IMR-90 (cell line): ENCODE measurements around the gene OLFM4. TPM values are rescaled to one million over a fixed set of nuclear protein-coding genes. Genes with fewer than 3 reads are reported as not detected.

Experiments
- ATAC-seq: fragments of 200-7000 bp; cut with Tn5 transposase; 2 replicates; pipeline ENCODE4 v1.9.1; 2020; ENCODE audit warnings: low read depth, mild to moderate bottlenecking, moderate library complexity
- BruUV-seq: library from RNA; stranded (reverse); fragments of 400-500 nt; replicated peaks from 2 replicates; lab custom pipeline; 2021; lab: Mats Ljungman, UMichigan
- CTCF ChIA-PET: fragments of 300-600 bp; formaldehyde crosslinking; extraction: SDS; loops from one replicate; lab custom pipeline; 2021; ENCODE audit warnings: antibody characterized with exemption; lab: Yijun Ruan, JAX
- POLR2A ChIA-PET: fragments of 300-600 bp; sonication (Branson Sonifier 250); formaldehyde crosslinking; loops from one replicate; lab custom pipeline; 2022; ENCODE audit warnings: antibody characterized with exemption; ENCODE audit not compliant: unreplicated experiment; lab: Charles Lee
- DNase-seq: peaks from one replicate; pipeline ENCODE4 v3.0.0; 2013
- H2AFZ ChIP-seq: replicated peaks from 2 replicates; pipeline ENCODE3; 2013; ENCODE audit warnings: low read length, mild to moderate bottlenecking; ENCODE audit not compliant: poor library complexity
- H2AK5ac ChIP-seq: 2 replicates; pipeline ENCODE4 v1.6.1; 2013; ENCODE audit warnings: low read depth, low read length, inconsistent platforms
- H2AK9ac ChIP-seq: replicated peaks from 2 replicates; pipeline ENCODE3; 2013; ENCODE audit warnings: mild to moderate bottlenecking, low read depth, low read length, moderate library complexity; ENCODE audit not compliant: poor library complexity
- H2BK120ac ChIP-seq: 2 replicates; pipeline ENCODE4 v1.6.1; 2013; ENCODE audit warnings: low read depth, low read length, inconsistent platforms
- H2BK15ac ChIP-seq: 3 replicates; pipeline ENCODE4 v1.6.1; 2013; ENCODE audit warnings: low read depth, low read length, inconsistent platforms
- H2BK20ac ChIP-seq: 2 replicates; pipeline ENCODE4 v1.6.1; 2013; ENCODE audit warnings: low read depth, mild to moderate bottlenecking, inconsistent platforms, low read length, moderate library complexity
- H2BK5ac ChIP-seq: 2 replicates; pipeline ENCODE4 v1.6.1; 2013; ENCODE audit warnings: mild to moderate bottlenecking, low read depth, low read length, inconsistent platforms; ENCODE audit not compliant: poor library complexity, severe bottlenecking
- H3K14ac ChIP-seq: replicated peaks from 2 replicates; pipeline ENCODE4 v1.6.1; 2013; ENCODE audit warnings: low read depth, low read length, inconsistent platforms
- H3K18ac ChIP-seq: 2 replicates; pipeline ENCODE4 v1.6.1; 2013; ENCODE audit warnings: low read depth, low read length, control low read depth
- H3K23ac ChIP-seq: 2 replicates; pipeline ENCODE4 v1.6.1; 2013; ENCODE audit warnings: low read depth, low read length, inconsistent platforms
- H3K27ac ChIP-seq: 2 replicates; pipeline ENCODE4 v1.5.1; 2013; ENCODE audit warnings: mild to moderate bottlenecking, control low read depth, low read length; ENCODE audit not compliant: insufficient read depth
- H3K27me3 ChIP-seq: 2 replicates; pipeline ENCODE4 v1.6.1; 2013; ENCODE audit warnings: low read length; ENCODE audit not compliant: control insufficient read depth, insufficient read depth
- H3K36me3 ChIP-seq: 2 replicates; pipeline ENCODE4 v1.6.1; 2013; ENCODE audit warnings: low read length, mixed read lengths; ENCODE audit not compliant: control insufficient read depth, insufficient read depth
- H3K4ac ChIP-seq: 2 replicates; pipeline ENCODE4 v1.6.1; 2013; ENCODE audit warnings: low read depth, low read length, inconsistent platforms
- H3K4me1 ChIP-seq: 2 replicates; pipeline ENCODE4 v1.6.1; 2013; ENCODE audit warnings: low read length, mixed read lengths; ENCODE audit not compliant: control insufficient read depth, insufficient read depth
- H3K4me2 ChIP-seq: 2 replicates; pipeline ENCODE4 v1.6.1; 2013; ENCODE audit warnings: low read depth, mild to moderate bottlenecking, control low read depth, low read length, moderate library complexity
- H3K4me3 ChIP-seq: 2 replicates; pipeline ENCODE4 v1.5.1; 2013; ENCODE audit warnings: low read depth, mild to moderate bottlenecking, control low read depth, low read length, moderate library complexity; ENCODE audit not compliant: insufficient read depth
- H3K56ac ChIP-seq: 2 replicates; pipeline ENCODE4 v1.6.1; 2013; ENCODE audit warnings: low read length, inconsistent platforms; ENCODE audit not compliant: insufficient read depth; ENCODE audit errors: extremely low read depth
- H3K79me1 ChIP-seq, 2 experiments: 2 replicates each; pipeline ENCODE4 v1.6.1; 2013; ENCODE audit warnings: low read length in 2 of 2, inconsistent platforms in 1 of 2, low read depth in 1 of 2
- H3K9ac ChIP-seq: 2 replicates; pipeline ENCODE4 v1.6.1; 2013; ENCODE audit warnings: low read depth, low read length, control low read depth
- H3K9me1 ChIP-seq: 2 replicates; pipeline ENCODE4 v1.6.1; 2013; ENCODE audit warnings: low read length, inconsistent platforms; ENCODE audit not compliant: insufficient read depth
- H3K9me3 ChIP-seq: 2 replicates; pipeline ENCODE4 v1.6.1; 2013; ENCODE audit warnings: low read length; ENCODE audit not compliant: control insufficient read depth, insufficient read depth
- H4K20me1 ChIP-seq: 2 replicates; pipeline ENCODE4 v1.6.1; 2013; ENCODE audit warnings: low read length, inconsistent platforms; ENCODE audit not compliant: insufficient read depth
- H4K5ac ChIP-seq: 2 replicates; pipeline ENCODE4 v1.6.1; 2013; ENCODE audit warnings: mild to moderate bottlenecking, low read depth, low read length, control low read depth
- H4K8ac ChIP-seq, 2 experiments: 2 replicates each; pipeline ENCODE4 v1.6.1; 2013; ENCODE audit warnings: low read depth in 2 of 2, low read length in 2 of 2, control low read depth in 1 of 2, inconsistent platforms in 1 of 2
- H4K91ac ChIP-seq: 2 replicates; pipeline ENCODE4 v1.6.1; 2013; ENCODE audit warnings: low read depth, low read length, inconsistent platforms; ENCODE audit not compliant: insufficient read depth
- BHLHE40 ChIP-seq: fragments of 150-350 bp; IDR thresholded peaks from 2 replicates; pipeline ENCODE4 v1.6.1; 2016; ENCODE audit warnings: mild to moderate bottlenecking, low read depth, low read length
- CEBPB ChIP-seq: IDR thresholded peaks from 2 replicates; pipeline ENCODE4 v1.6.1; 2012; ENCODE audit warnings: low read depth, low read length, improper control_type of control experiment
- CHD1 ChIP-seq: IDR thresholded peaks from 2 replicates; pipeline ENCODE4 v1.6.1; 2012; ENCODE audit warnings: low read depth, low read length, improper control_type of control experiment
- FOS ChIP-seq: fragments of 150-350 bp; IDR thresholded peaks from 2 replicates; pipeline ENCODE4 v1.6.1; 2016; ENCODE audit warnings: low read depth, low read length
- MAFK ChIP-seq: IDR thresholded peaks from 2 replicates; pipeline ENCODE4 v1.6.1; 2012; ENCODE audit warnings: low read depth, low read length, improper control_type of control experiment
- MAZ ChIP-seq: IDR thresholded peaks from 2 replicates; pipeline ENCODE4 v1.6.1; 2012; ENCODE audit warnings: low read depth, mild to moderate bottlenecking, low read length, improper control_type of control experiment, moderate library complexity, borderline replicate concordance
- MXI1 ChIP-seq: IDR thresholded peaks from 2 replicates; pipeline ENCODE4 v1.6.1; 2012; ENCODE audit warnings: low read depth, mild to moderate bottlenecking, low read length, moderate library complexity, borderline replicate concordance
- NFE2L2 ChIP-seq: fragments of 150-350 bp; IDR thresholded peaks from 2 replicates; pipeline ENCODE4 v1.6.1; 2016; ENCODE audit warnings: low read depth, mild to moderate bottlenecking, low read length
- POLR2A ChIP-seq: IDR thresholded peaks from 2 replicates; pipeline ENCODE4 v1.6.1; 2012; ENCODE audit warnings: mild to moderate bottlenecking, low read depth, low read length
- RAD21 ChIP-seq: IDR thresholded peaks from 2 replicates; pipeline ENCODE4 v1.6.1; 2012; ENCODE audit warnings: low read length, improper control_type of control experiment
- RCOR1 ChIP-seq: IDR thresholded peaks from 2 replicates; pipeline ENCODE4 v1.6.1; 2012; ENCODE audit warnings: mild to moderate bottlenecking, low read length, improper control_type of control experiment; ENCODE audit not compliant: insufficient replicate concordance
- RFX5 ChIP-seq: IDR thresholded peaks from 2 replicates; pipeline ENCODE4 v1.8.0; 2012; ENCODE audit warnings: low read depth, mild to moderate bottlenecking, low read length, moderate library complexity
- SMC3 ChIP-seq: fragments of 150-350 bp; IDR thresholded peaks from 2 replicates; pipeline ENCODE4 v1.6.1; 2016; ENCODE audit warnings: low read depth, mild to moderate bottlenecking, antibody characterized with exemption, low read length, moderate library complexity
- WGBS, 2 experiments: methylation state at CpG; one replicate each; pipeline versions ENCODE4 v1.1.5 to v1.1.7; 2013; ENCODE audit warnings: missing lambda C conversion rate in 2 of 2; ENCODE audit not compliant: insufficient read length in 1 of 2; ENCODE audit errors: extremely low coverage in 2 of 2; 5-methylcytosine and 5-hydroxymethylcytosine counted together
- dilution Hi-C: fragments of 300-500 bp; cut with HindIII; formaldehyde crosslinking; loops from one replicate; pipeline ENCODE4 v1.14.3; 2018; ENCODE audit warnings: low sequenced_read_pairs; ENCODE audit not compliant: unreplicated experiment
- in situ Hi-C: fragments of 300-500 bp; cut with MboI; formaldehyde crosslinking; loops from 3 replicates; pipeline ENCODE4 v1.14.3; 2019; ENCODE audit warnings: low sequenced_read_pairs, inconsistent platforms, mixed read lengths
- intact Hi-C: fragments of 100-400 bp; cut with micrococcal nuclease; formaldehyde crosslinking; loops from 2 replicates; pipeline ENCODE4 v1.10.0; 2022
- polyA plus RNA-seq, 3 experiments: library from polyadenylated mRNA; depleted of rRNA; stranded (reverse); fragments of >200 nt; gene quantifications; 2 replicates each; pipeline ENCODE4 v1.2.3, GENCODE V29; 2012; ENCODE audit warnings: low replicate concordance in 1 of 3
- total RNA-seq: library from RNA; depleted of rRNA; stranded (reverse); fragments of >200 nt; gene quantifications from 2 replicates; pipeline ENCODE4 v1.2.3, GENCODE V29; 2012
- TF ChIP-seq, protein P1 (sequence below): fragments of 150-350 bp; IDR thresholded peaks from 2 replicates; pipeline ENCODE4 v1.6.1; 2016; ENCODE audit warnings: low read depth, mild to moderate bottlenecking, low read length, moderate library complexity, borderline replicate concordance
- TF ChIP-seq, protein P2 (sequence below): fragments of 150-350 bp; IDR thresholded peaks from 2 replicates; pipeline ENCODE4 v1.6.1; 2017; ENCODE audit warnings: mild to moderate bottlenecking, antibody characterized with exemption, low read length, low read depth
- TF ChIP-seq, protein P3 (sequence below): conservative IDR thresholded peaks from 2 replicates; pipeline ENCODE4 v1.5.1; 2012; ENCODE audit warnings: mild to moderate bottlenecking, low read depth, low read length, improper control_type of control experiment

OLFM4 gene
- total and polyA plus RNA-seq, 2 of the 4 experiments (the other 2 are of a cell fraction), result not detected

DNA sequence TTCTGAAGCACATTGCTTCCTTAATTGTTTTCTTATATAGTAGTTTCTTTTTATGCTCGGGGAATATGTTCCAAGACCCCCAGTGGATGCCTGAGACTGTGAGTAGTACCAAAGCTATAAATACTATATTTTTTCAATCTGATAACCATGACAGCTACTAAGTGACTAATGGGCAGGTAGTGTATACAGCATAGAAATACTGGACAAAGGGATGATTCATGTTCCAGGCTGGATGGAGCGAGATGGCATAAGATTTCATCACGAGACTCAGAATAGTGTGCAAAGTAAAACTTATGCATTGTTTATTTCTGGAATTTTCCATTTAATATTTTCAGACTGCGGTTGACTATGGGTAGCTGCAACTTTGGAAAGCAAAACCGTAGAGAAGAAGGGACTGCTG lies 47.9 kb upstream of the OLFM4 start:
- H2BK20ac ChIP-seq, result no peak overlapping the region
- dilution Hi-C loops (no loop called here), intact Hi-C loops (no loop called here), in situ Hi-C loops (no loop called here)
- no peaks in the 10 kb centered on the region for H3K27me3 ChIP-seq
- H3K79me1 ChIP-seq, result no peaks in the 10 kb centered on the region
- no peak overlapping the region for H4K91ac ChIP-seq
- H3K9me3 ChIP-seq, result no peaks in the 10 kb centered on the region
- H3K56ac ChIP-seq, result no peak overlapping the region
- no peaks in the 10 kb centered on the region for H3K9me1 ChIP-seq
- H4K8ac ChIP-seq, result no peak overlapping the region
- ChIA-PET CTCF (no interaction called here), POLR2A (no interaction called here)
- H2AK5ac ChIP-seq, result no peak overlapping the region
- TF ChIP-seq MAFK (no peak), POLR2A (no peak), MAZ (no peak), CEBPB (no peak), RCOR1 (no peak), CHD1 (no peak), MXI1 (no peak), SMC3 (no peak), NFE2L2 (no peak), RAD21 (no peak), RFX5 (no peak), BHLHE40 (no peak), FOS (no peak)
- TF ChIP-seq, protein P1, sequence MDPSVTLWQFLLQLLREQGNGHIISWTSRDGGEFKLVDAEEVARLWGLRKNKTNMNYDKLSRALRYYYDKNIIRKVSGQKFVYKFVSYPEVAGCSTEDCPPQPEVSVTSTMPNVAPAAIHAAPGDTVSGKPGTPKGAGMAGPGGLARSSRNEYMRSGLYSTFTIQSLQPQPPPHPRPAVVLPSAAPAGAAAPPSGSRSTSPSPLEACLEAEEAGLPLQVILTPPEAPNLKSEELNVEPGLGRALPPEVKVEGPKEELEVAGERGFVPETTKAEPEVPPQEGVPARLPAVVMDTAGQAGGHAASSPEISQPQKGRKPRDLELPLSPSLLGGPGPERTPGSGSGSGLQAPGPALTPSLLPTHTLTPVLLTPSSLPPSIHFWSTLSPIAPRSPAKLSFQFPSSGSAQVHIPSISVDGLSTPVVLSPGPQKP, result no peak
- TF ChIP-seq, protein P2, sequence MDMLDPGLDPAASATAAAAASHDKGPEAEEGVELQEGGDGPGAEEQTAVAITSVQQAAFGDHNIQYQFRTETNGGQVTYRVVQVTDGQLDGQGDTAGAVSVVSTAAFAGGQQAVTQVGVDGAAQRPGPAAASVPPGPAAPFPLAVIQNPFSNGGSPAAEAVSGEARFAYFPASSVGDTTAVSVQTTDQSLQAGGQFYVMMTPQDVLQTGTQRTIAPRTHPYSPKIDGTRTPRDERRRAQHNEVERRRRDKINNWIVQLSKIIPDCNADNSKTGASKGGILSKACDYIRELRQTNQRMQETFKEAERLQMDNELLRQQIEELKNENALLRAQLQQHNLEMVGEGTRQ, result no peak
- TF ChIP-seq, protein P3, sequence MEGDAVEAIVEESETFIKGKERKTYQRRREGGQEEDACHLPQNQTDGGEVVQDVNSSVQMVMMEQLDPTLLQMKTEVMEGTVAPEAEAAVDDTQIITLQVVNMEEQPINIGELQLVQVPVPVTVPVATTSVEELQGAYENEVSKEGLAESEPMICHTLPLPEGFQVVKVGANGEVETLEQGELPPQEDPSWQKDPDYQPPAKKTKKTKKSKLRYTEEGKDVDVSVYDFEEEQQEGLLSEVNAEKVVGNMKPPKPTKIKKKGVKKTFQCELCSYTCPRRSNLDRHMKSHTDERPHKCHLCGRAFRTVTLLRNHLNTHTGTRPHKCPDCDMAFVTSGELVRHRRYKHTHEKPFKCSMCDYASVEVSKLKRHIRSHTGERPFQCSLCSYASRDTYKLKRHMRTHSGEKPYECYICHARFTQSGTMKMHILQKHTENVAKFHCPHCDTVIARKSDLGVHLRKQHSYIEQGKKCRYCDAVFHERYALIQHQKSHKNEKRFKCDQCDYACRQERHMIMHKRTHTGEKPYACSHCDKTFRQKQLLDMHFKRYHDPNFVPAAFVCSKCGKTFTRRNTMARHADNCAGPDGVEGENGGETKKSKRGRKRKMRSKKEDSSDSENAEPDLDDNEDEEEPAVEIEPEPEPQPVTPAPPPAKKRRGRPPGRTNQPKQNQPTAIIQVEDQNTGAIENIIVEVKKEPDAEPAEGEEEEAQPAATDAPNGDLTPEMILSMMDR, result no peak
- no peak overlapping the region for H3K14ac ChIP-seq
- H3K9ac ChIP-seq, result no peak overlapping the region
- H3K4me3 ChIP-seq, result no peak overlapping the region
- WGBS, 2 experiments, result no CpG with 5 or more reads among the region's 5 CpGs
- no peaks in the 10 kb centered on the region for H3K4me1 ChIP-seq
- BruUV-seq, result no TSS peak
- H3K18ac ChIP-seq, result no peak overlapping the region
- H2AK9ac ChIP-seq, result no peak overlapping the region
- H2AFZ ChIP-seq, result no peak overlapping the region
- H3K4ac ChIP-seq, result no peak overlapping the region
- no peak overlapping the region for H2BK120ac ChIP-seq
- H4K20me1 ChIP-seq, result no peaks in the 10 kb centered on the region
- no peak overlapping the region for H2BK15ac ChIP-seq
- no peak overlapping the region for H3K27ac ChIP-seq
- no peaks in the 10 kb centered on the region for H3K36me3 ChIP-seq
- H3K23ac ChIP-seq, result no peak overlapping the region
- DNase-seq, result no peak
- ATAC-seq, result no peak
- H2BK5ac ChIP-seq, result no peak overlapping the region
- H3K4me2 ChIP-seq, result no peak overlapping the region
- no peak overlapping the region for H4K5ac ChIP-seq
